ENCODE results near the gene TPCN1.

Gene TPCN1

DNA sequence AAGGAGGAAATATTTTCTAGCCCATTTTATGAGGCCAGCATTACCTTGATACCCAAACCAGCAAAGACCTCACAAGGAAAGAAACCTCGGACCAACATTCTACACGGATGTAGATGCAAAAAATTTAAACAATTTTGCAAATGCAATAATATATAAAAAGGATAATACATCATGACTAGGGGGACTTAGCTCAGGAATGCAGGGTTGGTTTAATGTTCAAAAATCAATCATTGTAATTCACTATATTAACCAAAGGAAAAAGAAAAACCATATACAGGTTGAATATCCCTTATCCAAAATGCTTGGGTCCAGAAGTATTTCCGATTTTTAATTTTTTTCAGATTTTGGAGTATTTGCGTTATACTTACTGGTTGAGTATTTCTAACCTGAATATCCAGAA is 33.0 kb downstream of the TPCN1 start:
- in situ Hi-C loops (cut with MboI; ENCODE audit: low pct_unique_long_range_greater_than_20kb, low sequenced_read_pairs, unreplicated experiment), result no loop called here
- TF ChIP-seq, protein P1, sequence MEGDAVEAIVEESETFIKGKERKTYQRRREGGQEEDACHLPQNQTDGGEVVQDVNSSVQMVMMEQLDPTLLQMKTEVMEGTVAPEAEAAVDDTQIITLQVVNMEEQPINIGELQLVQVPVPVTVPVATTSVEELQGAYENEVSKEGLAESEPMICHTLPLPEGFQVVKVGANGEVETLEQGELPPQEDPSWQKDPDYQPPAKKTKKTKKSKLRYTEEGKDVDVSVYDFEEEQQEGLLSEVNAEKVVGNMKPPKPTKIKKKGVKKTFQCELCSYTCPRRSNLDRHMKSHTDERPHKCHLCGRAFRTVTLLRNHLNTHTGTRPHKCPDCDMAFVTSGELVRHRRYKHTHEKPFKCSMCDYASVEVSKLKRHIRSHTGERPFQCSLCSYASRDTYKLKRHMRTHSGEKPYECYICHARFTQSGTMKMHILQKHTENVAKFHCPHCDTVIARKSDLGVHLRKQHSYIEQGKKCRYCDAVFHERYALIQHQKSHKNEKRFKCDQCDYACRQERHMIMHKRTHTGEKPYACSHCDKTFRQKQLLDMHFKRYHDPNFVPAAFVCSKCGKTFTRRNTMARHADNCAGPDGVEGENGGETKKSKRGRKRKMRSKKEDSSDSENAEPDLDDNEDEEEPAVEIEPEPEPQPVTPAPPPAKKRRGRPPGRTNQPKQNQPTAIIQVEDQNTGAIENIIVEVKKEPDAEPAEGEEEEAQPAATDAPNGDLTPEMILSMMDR (IDR thresholded peaks at IDR 0.05; ENCODE audit: extremely low read depth, insufficient read depth, missing control alignments), result no peak
- no peak for DNase-seq (ENCODE audit: low spot score)

DNA sequence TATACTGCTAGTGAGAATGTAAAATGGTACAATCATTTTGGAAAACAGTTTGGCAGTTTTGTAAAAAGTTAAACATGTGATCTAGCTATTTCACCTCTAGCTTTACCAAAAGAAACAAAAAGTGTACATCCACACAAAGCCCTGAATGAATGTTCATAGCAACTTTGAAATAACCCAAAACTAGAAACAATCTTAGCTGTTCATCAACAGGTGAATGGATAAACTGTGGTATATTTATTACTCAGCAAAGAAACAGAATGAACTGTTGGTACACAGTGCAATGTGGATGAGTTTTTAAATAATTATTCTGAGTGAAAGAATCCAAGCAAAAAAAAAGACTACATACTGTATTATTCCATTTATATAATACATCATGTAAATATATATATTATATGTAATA is 36.3 kb downstream of the TPCN1 start:
- in situ Hi-C loops (cut with MboI; ENCODE audit: low pct_unique_long_range_greater_than_20kb, low sequenced_read_pairs, unreplicated experiment), result no loop called here
- TF ChIP-seq, protein P1 (IDR thresholded peaks at IDR 0.05; ENCODE audit: extremely low read depth, insufficient read depth, missing control alignments), result no peak
- DNase-seq (ENCODE audit: low spot score), result no peak

DNA sequence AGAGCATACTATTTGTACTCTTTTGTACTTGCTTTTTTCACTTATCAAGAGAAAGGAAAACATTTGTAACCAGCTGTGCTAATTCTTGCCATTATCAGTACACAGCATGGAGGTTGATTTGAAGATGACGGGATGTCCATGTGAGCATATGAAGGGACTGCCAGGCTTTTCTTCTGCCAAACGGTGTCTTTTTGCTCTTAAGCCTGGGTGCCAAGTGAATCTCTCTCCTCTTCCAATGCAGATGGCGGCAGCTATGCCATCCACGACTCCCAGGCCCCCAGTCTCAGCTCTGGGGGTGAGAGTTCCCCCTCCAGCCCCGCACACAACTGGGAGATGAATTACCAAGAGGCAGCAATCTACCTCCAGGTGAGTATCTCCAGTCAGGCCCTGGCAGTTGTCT is 38.9 kb downstream of the TPCN1 start:
- TF ChIP-seq, protein P1 (IDR thresholded peaks at IDR 0.05; ENCODE audit: extremely low read depth, insufficient read depth, missing control alignments), result no peak
- no peak for DNase-seq (ENCODE audit: low spot score)
- in situ Hi-C loops (cut with MboI; ENCODE audit: low pct_unique_long_range_greater_than_20kb, low sequenced_read_pairs, unreplicated experiment), result no loop called here

- in situ Hi-C loops (cut with MboI; ENCODE audit: low pct_unique_long_range_greater_than_20kb, low sequenced_read_pairs, unreplicated experiment), result no loop called here
- no peak for DNase-seq (ENCODE audit: low spot score)
- TF ChIP-seq, protein P1 (IDR thresholded peaks at IDR 0.05; ENCODE audit: extremely low read depth, insufficient read depth, missing control alignments), result no peak
Measured at GRCh38 chr12:113260636-113261300, 39.5 kb downstream of the TPCN1 start.

DNA sequence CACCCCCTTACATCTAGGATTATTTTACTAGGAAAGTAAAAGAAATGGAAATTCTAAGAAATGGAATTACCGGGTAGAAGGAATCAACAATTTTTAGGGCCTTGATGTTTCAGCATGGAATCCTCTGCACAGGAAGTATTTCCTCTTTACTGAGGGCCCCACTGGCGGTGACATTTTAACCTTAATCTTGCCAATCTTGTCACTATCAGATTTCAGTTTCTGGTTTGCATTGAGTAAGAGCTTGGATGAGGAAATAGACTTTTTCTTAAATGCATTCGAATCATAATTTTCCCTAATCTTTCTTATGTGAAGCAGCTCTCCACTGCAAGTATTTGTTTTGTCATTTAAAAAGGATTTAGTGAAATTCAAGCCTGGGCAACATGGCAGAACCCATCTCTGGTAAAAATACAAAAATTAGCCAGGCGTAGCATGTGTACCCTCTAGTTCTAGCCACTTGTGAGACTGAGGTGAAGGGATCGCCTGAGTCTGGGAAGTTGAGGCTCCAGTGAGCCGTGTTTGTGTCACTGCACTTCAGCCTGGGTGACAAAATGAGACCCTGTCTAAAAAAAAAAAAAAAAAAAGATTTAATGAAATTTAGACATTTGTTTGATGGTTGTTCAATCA is 40.7 kb downstream of the TPCN1 start:
- in situ Hi-C loops (cut with MboI; ENCODE audit: low pct_unique_long_range_greater_than_20kb, low sequenced_read_pairs, unreplicated experiment), result no loop called here
- DNase-seq (ENCODE audit: low spot score), result no peak
- TF ChIP-seq, protein P1 (IDR thresholded peaks at IDR 0.05; ENCODE audit: extremely low read depth, insufficient read depth, missing control alignments), result no peak

DNA sequence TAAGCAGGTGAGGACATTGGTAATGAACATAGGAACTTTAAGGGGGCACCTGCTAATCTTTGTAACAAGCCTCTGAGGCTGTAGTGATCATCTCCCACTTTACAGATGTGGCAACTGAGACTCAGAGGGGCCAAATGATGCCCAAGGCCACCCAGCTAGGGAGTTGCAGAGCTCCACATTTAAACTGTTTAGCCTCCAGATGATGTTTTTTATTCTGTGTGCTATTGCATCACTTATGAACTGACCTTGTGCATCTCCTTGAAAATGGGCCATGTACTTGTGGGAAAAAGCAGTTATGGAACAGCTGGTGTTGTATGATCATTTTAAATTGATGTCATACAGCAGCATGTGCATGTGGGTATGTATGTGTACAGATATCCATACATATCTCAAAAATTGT is 41.4 kb downstream of the TPCN1 start:
- DNase-seq (ENCODE audit: low spot score), result no peak
- in situ Hi-C loops (cut with MboI; ENCODE audit: low pct_unique_long_range_greater_than_20kb, low sequenced_read_pairs, unreplicated experiment), result no loop called here
- TF ChIP-seq, protein P1 (IDR thresholded peaks at IDR 0.05; ENCODE audit: extremely low read depth, insufficient read depth, missing control alignments), result no peak
